Measurements from ENCODE around the gene CCNI2.

CCNI2 gene

GRCh38 chr5:132765311-132766019 is 18.2 kb downstream of the CCNI2 start:
- DNase-seq (ENCODE audit: low read depth) = no peak

DNA sequence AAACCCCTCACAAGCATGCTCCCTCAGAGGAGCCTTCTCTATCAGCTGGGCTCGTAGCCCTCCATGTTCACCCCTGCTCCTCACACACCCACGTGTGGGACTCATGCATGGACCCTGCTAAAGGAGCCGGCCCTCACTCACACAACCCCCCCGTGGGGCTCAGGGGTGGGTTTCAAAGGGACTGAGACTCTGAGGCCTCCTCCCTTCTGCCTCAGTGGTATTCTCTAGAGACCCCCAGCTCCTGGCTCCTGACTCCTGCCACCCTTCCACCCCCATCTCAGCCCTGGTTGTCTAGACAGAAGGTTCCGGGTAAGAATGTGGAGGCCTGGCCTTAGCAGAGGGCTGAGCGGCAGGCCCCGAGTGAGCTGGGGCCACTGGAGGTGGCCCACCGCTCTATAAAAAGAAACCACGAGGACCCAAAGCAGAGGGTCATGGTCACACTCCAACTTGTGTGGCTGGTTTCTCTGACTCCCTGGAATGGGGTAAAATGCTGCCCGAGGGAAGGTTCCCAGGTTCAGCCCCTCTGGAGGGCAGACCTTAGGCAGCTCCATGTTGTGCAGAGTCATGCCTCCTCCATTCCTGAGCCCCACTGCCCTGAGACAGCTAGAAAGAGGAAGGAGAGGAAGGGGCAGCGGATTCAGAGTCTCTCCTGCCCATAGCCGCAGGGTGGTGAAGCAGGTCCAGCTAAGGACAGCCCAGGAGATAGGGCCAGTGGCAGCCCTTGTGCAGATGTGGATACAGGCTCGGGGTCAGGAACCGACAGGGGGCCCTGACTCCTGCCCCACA is 19.0 kb downstream of the CCNI2 start:
- no peak for DNase-seq (ENCODE audit: low read depth)

DNA sequence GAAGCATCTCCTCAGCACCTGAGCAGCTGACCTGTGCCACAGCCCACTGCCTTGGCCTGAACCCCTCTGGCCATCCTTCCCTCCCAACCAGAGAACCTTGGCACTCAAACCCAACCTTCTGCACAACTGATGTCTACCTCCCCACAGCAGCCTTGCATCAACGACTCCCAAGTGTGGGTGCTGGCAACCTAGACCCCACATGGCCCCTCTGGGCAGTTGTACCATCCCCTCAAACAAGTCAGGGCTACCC is 19.5 kb downstream of the CCNI2 start:
- no peak for DNase-seq (ENCODE audit: low read depth)

DNA sequence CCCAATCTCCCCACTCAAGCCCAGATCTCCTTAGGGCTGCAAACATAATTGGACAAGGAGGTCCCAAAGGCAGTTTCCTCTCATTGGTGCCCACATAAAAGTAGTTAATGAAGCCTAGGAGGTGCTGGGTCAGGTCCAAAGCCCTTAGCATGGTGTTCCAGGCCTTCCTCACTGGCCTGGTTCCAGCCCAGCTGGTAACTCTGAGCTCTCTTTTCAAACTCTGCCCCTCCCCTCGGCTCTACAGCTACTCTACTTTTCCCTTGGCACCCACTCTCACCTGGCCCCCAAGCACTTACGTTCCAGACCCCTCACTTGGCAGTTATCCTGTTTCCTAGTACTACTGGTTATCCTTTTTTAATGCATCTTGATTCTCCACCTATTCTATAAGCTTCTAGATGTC is 19.9 kb downstream of the CCNI2 start:
- DNase-seq (ENCODE audit: low read depth) = no peak

GRCh38 chr5:132768485-132768868 is 21.3 kb downstream of the CCNI2 start:
- no peak for DNase-seq (ENCODE audit: low read depth)

DNA sequence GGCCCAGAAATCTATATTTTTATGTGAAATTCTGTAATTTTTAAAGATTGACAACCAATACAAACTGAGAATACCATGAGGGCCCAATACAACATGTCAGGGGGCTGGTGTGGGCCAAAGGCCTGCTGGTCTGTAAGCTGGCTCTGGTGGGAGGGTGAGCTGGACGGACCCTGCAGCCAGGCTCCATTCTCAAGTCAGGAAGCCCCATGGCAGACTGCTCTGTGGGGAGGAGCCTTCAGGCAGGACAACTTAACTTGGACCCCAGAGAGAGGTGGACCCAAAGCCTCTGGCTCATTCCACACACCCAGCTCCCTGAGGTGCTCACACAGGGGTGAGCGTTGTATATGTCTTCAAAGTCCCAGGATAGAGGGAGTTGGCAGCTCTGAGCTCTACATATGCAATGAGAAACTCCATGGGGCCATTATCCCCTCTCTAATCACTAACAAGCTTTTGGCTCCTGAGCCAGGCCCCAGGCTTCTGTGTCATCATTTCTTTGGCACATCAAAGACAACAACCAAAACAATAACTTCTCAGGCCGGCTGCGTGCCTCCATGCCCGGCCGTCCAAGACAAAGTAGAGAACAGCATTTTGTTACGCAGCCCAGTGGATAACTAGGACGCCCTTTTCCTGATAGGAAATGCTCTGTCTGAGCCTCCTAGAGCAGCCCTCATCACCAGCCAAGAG is 23.4 kb downstream of the CCNI2 start:
- DNase-seq (ENCODE audit: low read depth) = no peak

DNA sequence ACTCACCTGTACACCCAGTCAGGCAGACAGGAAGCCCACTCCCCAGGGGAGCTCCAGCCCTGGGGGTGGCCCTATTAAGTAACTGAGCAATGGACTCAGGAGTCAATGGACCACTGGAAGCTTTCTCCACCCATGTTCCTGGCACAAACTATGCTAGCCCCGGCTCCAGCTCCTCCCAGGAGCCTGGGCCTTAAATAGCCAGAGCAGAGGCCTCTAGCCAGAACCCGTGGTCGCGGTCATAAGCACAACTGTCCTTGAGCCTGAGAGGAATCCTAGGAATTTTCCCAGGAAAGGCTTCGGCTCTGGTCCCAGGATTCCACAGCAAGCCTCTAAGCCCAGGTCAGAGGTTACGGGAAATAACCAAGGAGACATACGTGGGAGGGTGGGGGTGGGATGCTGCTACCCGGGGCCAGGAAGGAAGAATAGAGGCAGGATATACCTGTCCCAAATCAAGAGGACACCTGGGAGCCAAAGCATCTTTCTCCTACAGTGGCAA is 24.3 kb downstream of the CCNI2 start:
- no peak for DNase-seq (ENCODE audit: low read depth)

GRCh38 chr5:132772291-132773070 is 25.3 kb downstream of the CCNI2 start:
- no peak for DNase-seq (ENCODE audit: low read depth)

DNA sequence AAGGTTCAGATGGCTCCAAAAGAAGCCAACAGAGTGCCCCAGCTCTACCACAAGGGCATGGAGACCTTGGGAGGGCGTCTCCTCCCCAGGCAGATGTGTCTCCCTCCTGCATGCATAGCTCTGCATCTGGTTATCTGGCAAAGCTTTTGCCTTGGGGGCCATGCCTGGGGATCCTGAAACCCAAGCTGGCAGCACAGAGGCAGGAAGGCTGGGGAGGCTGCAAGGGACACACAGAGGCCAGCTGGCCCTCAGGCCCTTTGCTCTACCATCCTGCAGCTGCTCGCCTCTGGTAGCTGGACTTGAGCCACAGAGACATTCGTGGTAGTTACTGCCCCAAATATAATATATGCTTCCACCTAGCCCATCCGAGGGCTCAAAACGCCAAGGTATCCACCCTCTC is 25.9 kb downstream of the CCNI2 start:
- DNase-seq (ENCODE audit: low read depth) = no peak

DNA sequence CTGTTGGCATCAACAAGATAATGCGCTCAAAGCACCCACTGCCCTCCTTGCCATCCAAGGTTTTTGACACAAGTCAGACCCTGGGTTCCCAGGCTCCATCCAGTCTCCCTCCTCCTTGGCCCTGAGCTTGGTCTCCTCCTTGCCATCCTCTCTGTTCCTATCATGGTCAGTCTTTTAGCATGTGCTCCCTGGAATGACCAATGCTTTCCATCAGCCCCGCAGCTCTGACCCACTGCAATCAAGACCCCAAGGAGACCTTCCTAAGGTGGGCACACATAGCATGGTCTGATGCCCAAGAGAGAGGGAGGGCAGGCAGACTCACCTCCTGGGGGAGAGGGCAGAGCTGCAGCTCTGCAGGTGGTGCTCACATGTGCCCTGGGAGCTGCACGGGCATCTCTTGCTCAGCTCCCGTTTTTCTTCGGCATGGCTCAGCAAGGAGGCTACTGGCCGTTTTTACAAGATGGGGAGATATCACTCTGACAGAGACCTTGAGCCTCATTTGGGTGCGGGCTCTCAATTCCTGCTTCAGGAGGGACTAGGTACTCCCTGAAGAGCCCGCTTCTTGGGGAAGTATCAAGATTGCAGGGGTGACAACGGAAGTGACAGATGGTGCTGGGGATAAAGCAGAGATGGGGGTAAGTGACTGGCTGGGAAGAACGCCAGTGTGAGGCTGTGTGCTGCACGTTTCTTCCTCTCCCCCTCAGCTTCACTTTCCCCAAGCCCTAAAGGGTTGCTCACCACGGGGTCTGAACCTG is 26.6 kb downstream of the CCNI2 start:
- no peak for DNase-seq (ENCODE audit: low read depth)

DNA sequence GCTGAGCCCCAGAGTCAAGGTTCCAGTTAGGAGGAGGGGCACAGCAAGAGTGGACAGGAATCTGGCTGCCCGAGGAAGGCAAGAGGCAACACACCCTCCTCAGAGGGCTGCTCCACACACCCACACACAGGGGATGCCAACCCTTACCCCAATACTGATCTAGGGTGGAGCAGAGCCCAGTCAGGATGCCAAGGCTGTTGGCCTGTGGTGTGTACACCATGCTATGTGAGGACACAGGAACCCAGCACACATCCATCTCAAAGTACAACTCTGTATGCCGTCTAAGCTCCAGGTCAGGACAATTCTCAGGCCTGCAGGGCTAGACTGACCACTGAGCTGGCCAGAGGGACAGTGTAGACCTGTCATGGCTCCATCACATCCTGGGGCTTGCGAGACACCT is 27.2 kb downstream of the CCNI2 start:
- no peak for DNase-seq (ENCODE audit: low read depth)

GRCh38 chr5:132774896-132775295 is 27.7 kb downstream of the CCNI2 start:
- DNase-seq (ENCODE audit: low read depth) = no peak

DNA sequence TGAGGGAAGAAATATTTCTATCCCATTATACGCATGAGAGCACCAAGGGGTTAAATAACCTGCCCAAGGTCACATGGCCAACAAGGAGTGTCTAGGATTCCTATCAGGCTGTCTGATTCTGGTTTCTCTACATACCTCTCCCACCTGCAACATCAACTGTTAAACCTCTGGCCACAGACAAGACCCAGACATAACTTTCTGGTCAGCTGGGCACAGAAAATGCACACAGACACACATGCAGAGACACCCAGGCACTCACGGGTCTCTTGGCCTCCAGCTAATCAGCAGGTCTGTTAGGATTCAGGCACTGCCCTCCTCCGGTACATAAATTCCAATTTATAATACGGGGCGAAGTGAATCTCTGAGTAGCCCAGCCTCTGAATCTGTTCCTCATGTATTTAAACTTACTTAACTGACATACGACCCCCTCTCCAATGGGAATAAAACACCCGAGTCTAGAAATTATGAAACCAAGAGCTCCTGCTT is 28.3 kb downstream of the CCNI2 start:
- DNase-seq (ENCODE audit: low read depth) = no peak

DNA sequence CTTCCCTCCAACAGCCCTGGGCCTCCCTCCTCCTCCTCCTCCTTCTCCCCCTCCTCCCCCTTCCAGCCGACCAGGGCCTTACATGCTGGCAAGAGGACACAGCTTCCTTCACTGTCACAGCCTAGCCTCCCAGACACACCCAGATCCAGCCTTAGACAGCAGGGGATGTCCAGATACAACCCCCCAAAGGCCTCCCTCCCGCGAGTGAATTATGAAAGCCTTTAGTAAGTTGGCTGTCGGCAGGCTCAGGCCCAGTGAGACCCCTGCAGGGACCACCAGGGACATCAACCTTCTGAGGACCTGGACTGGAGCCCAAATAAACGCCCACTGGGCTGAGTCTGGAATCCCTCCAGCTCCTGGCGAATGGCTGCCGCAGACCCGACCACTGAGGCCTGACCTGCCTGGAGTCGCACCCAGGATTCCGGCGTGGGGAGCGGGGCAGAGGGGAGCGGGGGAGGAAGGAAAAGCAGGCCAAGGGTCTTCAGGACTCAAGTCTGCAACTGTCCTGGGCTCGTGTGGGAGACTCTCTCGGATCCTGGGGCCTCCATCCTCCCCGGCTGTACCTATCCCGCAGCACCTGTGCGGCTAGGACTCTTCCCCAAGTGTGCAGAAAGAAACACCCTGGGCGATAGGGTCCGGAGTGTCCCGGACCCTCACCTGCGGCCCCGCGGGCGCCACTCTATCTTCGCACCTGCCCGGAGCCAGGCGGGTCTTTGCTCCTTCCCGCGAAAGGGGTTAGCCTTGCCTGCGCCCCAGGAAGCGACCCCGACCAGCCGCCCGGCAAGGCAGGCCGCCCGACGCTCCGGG is 29.1 kb downstream of the CCNI2 start:
- no peak for DNase-seq (ENCODE audit: low read depth)

GRCh38 chr5:132776938-132777208 is 29.6 kb downstream of the CCNI2 start:
- DNase-seq (ENCODE audit: low read depth) = no peak

DNA sequence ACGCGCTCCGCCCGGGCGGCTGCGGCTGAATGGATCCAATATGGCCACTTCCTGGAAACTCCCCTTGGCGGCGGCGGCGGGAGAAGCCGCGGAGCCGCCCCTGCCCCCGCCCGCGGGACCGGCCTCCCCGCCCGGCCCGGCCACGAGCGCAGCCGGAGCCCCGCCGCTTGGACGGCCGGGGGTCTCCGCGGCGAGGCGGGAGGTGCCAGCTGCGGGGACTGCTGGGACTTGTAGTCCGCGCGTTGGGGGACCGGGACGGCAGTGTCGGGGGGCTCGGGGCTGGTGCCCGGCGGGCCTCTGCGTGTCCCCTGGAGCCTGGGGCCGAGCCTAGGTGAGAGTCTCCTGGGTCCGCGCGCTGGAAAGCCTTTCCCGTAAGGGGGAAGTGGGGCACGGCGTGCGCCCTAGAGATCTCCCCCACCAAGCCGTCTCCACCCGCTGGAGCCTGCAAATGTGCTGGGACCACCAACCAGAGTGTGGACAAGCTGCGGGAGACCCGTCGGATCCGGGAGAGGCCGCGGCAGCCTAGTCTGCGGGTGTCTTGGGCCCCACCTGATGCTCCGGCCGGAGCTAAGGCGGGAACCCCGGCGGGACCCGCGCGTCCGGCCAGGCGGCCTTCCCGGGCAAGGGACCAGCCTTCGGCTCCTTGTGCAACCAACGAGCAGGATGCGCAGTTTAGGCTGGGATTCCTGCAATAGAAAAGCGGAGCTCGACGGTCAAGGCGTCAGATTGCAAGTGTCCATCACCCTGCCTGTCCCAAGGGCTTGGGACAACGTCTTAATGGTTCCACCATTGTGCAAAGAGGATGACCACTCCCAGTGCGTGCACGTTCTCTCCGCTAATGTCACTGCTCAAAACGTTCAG is 30.2 kb downstream of the CCNI2 start, which contains the start of gene SEPTIN8:
Gene SEPTIN8 (minus strand): TSS at position 31 of the 861 bp plus-strand sequence. CDS start 102 bp downstream, outside the sequence.
- no peak for DNase-seq (ENCODE audit: low read depth)

GRCh38 chr5:132778129-132778528 is 30.9 kb downstream of the CCNI2 start:
- no peak for DNase-seq (ENCODE audit: low read depth)

DNA sequence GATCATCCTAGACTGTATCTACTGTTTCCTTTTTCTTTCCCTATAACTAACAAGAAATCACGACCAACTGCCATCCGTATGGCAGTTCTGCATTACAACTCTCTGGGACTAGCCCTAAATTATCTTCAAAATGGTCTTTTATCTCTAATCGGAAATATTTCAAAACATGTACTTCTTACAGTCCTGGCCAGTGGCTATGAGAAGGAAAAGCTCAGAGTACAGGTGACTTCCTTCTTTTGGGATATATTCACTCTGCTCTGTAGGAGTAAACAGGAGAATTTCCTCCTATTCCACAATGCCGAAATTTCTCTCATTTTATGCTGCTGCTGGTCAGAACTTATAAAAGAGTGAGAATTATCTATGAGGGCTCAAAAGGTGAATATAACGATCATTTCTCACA is 31.6 kb downstream of the CCNI2 start:
- DNase-seq (ENCODE audit: low read depth) = no peak

DNA sequence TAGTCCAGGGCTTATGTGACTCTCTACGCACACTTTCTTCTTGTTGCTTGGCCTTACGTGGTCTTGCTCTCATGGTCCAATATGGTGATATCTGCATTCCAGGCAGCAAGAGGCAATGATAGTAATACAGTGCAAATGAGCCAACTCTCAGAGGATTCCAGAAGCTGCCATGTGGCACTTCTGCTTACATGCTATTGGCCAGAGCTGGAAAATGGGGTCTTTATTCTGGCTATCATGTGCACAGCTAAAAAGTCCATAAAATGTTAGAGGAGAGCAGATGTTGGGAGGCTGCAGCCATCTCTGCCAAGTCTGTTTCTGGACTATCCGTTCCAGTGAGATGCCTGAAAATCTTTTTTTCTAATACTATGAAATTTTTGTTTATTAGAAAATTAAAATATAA is 32.7 kb downstream of the CCNI2 start:
- no peak for DNase-seq (ENCODE audit: low read depth)

DNA sequence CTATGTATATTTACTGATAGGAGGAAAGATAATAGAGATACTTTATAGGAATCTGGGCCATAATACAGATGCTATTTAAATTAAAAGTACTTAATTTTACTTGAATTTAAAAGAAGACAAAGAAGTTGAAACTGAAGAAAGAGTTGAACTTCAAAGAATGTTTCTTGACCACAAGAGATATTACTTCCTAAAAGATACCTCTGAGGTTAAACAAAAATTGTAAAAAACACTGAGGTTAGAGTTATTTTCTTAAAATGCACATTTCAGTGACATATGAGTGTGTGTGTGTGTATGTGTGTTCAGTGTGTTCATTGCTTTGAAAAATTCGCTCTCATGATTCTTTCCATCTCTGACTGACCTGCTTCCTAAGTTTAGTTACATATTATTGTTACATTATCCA is 33.4 kb downstream of the CCNI2 start:
- DNase-seq (ENCODE audit: low read depth) = no peak

Measured in HS-27A (cell line).